SJSA1 (cell line): ENCODE data around the gene PRR11. TPM values are rescaled to one million over a fixed set of nuclear protein-coding genes. Genes with fewer than 3 reads are reported as not detected.
"Not testable (repeated sequence)": the region's sequence is repeated elsewhere in the genome, so short reads cannot be mapped to it uniquely, and the experiment has no call there.

Experiments
- DNase-seq, 2 experiments: peaks; one replicate each; pipeline ENCODE4 v3.0.0-alpha.2; 2015 to 2020; ENCODE audit warnings: low spot score in 2 of 2, low read depth in 1 of 2
- H3K27ac ChIP-seq: fragments of 250-450 bp; sonication (Bioruptor Pico); 2 replicates; pipeline ENCODE4 v1.5.1; 2020; ENCODE audit warnings: mild to moderate bottlenecking, moderate library complexity
- H3K27me3 ChIP-seq: fragments of 250-450 bp; sonication (Bioruptor Pico); replicated peaks from 2 replicates; pipeline ENCODE4 v1.5.1; 2020; ENCODE audit warnings: mild to moderate bottlenecking, moderate library complexity
- H3K36me3 ChIP-seq: fragments of 250-450 bp; sonication (Bioruptor Pico); 2 replicates; pipeline ENCODE4 v1.5.1; 2020; ENCODE audit warnings: mild to moderate bottlenecking
- H3K4me1 ChIP-seq: fragments of 250-450 bp; sonication (Bioruptor Pico); replicated peaks from 2 replicates; pipeline ENCODE4 v1.6.1; 2021; ENCODE audit warnings: mild to moderate bottlenecking
- H3K4me3 ChIP-seq: fragments of 250-450 bp; sonication (Bioruptor Pico); 2 replicates; pipeline ENCODE4 v1.5.1; 2020; ENCODE audit warnings: mild to moderate bottlenecking
- H3K9me3 ChIP-seq: fragments of 250-450 bp; sonication (Bioruptor Pico); replicated peaks from 2 replicates; pipeline ENCODE4 v1.5.1; 2020; ENCODE audit warnings: mild to moderate bottlenecking
- total RNA-seq: library from RNA; depleted of rRNA; stranded (reverse); fragments of >200 nt; shearing (Covaris generic); gene quantifications from 2 replicates; pipeline ENCODE4 v1.2.3, GENCODE V29; 2014; rRNA removed

The PRR11 gene
- total RNA-seq, 1 experiment from 2014 or later, result 51.2 TPM

DNA sequence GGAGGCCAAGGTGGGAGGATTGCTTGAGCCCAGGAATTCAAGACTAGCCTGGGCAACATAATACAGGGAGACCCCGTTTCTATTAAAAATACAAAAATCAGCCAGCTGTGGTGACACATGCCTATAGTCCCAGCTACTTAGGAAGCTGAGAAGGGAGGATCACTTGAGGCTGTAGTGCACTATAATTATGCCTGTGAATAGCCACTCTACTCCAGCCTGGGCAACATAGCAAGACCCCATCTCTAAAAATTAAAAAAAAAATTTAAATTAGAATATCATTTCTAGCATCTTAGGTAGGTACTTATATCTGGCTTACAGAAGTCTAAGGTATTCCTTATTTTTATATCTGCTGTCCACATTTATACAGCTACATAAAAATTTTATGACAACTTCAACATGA is 46.8 kb downstream of the PRR11 start:
- Histone ChIP-seq H3K9me3 (no peaks in the 10 kb centered on the region), H3K36me3 (peaks cover 67% of the 10 kb centered on the region), H3K4me1 (no peaks in the 10 kb centered on the region), H3K4me3 (no peak overlapping the region), H3K27ac (no peak overlapping the region), H3K27me3 (no peaks in the 10 kb centered on the region)
- DNase-seq, result no peak

DNA sequence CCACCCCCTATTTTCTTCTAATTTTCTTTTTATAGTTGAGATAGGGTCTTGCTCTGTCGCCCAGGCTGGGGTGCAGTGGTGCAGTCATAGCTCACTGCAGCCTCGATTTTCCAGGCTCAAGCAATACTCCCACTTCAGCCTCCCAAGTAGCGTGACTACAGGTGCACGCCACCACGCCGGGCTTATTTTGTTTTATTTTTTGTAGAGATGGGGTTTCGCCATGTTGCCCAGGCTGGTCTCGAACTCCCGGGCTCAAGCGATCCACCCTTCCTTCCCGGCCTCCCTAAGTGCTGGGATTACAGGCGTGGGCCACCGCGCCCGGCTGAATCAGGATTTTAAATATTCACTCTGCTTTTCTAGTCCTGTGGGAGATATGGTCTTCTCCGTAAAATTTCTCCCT is 63.8 kb downstream of the PRR11 start:
- peaks cover 7% of the 10 kb centered on the region for H3K36me3 ChIP-seq
- H3K27ac ChIP-seq, result no peak overlapping the region
- no peak for DNase-seq
- H3K9me3 ChIP-seq, result no peaks in the 10 kb centered on the region
- peaks cover 10% of the 10 kb centered on the region for H3K4me1 ChIP-seq
- H3K4me3 ChIP-seq, result no peak overlapping the region
- no peaks in the 10 kb centered on the region; the same call in 1 of the 2 replicates for H3K27me3 ChIP-seq

DNA sequence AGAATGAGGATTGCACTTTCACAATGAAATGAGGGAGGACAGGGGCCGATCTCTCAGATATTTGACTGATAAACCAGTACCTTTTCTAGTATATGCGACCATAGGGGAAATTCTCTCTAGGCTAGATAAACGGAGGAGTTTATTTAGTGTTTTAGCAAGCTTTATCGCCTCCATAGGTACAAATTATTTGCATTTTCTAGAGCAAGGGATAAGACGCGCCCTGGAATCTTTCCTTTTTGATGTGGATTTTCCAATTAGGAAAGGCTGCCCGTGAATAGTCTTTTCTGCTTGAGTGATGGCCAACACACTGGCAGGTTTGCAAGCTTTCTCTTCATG is 64.4 kb downstream of the PRR11 start:
- Histone ChIP-seq H3K27ac (no peak overlapping the region), H3K9me3 (no peaks in the 10 kb centered on the region), H3K4me3 (peak overlapping the region; percentile 42), H3K36me3 (peaks cover under 1% of the 10 kb centered on the region), H3K4me1 (peaks cover 10% of the 10 kb centered on the region), H3K27me3 (no peaks in the 10 kb centered on the region; the same call in 1 of the 2 replicates)
- DNase-seq, result no peak

DNA sequence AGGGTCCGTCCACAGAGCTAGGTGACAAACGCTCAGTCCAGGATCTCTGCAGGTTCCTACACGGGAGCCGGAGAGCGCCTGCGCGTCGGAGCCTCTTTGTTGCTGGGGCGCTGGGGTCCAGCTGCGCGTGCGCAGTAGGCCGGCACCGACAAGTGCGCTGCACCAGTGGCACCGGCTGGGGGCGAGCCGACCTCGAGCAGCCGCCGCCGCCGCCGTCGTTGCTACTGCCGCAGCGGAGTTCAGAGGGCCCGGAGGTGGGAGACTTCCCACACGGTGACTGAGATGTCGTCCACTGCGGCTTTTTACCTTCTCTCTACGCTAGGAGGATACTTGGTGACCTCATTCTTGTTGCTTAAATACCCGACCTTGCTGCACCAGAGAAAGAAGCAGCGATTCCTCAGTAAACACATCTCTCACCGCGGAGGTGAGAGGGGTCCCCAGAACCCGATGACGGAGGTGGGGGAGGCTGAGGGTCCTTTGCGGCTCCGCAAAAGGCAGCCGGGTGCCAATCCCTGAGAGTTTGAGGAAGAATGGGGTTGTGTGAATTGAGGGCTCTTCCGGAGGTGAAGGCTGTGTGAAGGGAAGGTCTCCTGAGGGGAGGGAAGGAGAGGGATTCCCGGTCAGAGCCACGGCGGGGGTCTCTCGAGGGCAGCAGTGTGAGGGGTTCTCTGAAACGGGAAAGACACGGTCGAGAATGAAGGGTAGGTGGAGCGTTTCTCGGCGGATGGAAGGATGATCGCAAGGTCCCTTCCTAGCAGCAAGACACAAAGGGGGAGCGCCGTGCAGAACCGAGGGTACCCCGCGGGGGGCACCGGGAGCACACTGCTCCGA is 65.0 kb downstream of the PRR11 start, which contains the start of gene GDPD1:
Gene GDPD1, plus strand, starts transcription at position 184 of the 831 bp plus-strand sequence. Its CDS starts 99 bp downstream, at position 283.
- Histone ChIP-seq H3K9me3 (no peaks in the 10 kb centered on the region), H3K27ac (no peak within 1 kb of the TSS), H3K36me3 (no peaks in the 10 kb centered on the region; the same call in 1 of the 2 replicates), H3K4me3 (peak within 1 kb of the TSS; percentile 42), H3K4me1 (peaks cover 10% of the 10 kb centered on the region), H3K27me3 (no peaks in the 10 kb centered on the region; the same call in 1 of the 2 replicates)
- DNase-seq, result peak; percentile 85 to 97

DNA sequence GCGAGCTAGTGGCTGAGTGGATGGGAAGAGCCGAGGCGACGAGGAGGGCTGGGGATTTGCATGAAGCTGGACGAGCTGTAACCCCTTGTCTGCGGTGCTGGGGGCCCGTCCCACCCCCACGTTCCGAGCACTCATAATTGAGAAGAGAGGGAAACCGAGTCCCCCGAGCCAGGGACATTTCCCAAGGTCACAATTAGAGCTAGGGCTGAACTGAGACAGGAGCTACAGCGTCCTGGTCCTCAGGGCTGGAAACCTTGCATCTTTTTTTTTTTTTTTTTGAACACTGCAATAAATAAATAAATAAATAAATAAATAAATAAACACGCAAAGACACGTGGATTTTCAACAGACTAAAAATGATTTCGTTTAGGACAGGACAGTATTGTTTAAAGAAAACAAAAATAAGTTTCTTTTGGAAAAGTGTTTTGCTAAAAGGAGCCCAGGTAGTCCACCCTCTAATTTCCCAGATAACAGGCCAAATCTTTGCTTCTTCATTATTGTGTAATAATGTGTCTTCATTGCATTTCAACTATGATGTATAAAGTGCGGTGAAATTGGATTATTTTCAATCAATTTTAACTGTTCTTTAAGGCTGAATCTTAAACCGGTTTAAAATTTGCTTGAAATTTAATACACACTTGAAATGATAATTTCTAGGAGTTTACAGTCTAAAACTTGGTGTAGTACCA is 65.8 kb downstream of the PRR11 start:
- DNase-seq, result no peak
- H3K27ac ChIP-seq, result no peak overlapping the region
- H3K9me3 ChIP-seq, result no peaks in the 10 kb centered on the region
- H3K27me3 ChIP-seq, result no peaks in the 10 kb centered on the region; the same call in 1 of the 2 replicates
- peak overlapping the region; percentile 42 for H3K4me3 ChIP-seq
- no peaks in the 10 kb centered on the region for H3K36me3 ChIP-seq
- H3K4me1 ChIP-seq, result peaks cover 10% of the 10 kb centered on the region

DNA sequence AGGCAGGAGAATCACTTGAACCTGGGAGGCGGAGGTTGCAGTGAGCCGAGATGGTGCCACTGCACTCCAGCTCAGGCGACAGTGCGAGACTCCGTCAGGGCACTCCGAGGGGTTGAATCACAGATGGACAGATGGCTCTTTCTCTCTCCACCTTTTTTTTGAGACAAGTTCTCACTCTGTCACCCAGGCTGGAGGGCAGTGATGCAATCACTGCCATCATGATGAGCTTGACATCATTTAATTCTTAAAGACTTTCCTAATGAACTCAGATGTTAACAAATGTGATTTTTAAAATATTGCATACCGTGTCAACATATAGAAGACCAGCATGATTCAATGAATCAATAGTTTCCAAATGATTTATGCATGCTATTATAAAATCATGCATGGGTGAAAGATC is 68.3 kb downstream of the PRR11 start:
- peaks cover 10% of the 10 kb centered on the region for H3K4me1 ChIP-seq
- no peaks in the 10 kb centered on the region; the same call in 1 of the 2 replicates for H3K27me3 ChIP-seq
- H3K4me3 ChIP-seq, result no peak overlapping the region
- no peak for DNase-seq
- H3K36me3 ChIP-seq, result no peaks in the 10 kb centered on the region
- no peak overlapping the region for H3K27ac ChIP-seq
- H3K9me3 ChIP-seq, result no peaks in the 10 kb centered on the region

DNA sequence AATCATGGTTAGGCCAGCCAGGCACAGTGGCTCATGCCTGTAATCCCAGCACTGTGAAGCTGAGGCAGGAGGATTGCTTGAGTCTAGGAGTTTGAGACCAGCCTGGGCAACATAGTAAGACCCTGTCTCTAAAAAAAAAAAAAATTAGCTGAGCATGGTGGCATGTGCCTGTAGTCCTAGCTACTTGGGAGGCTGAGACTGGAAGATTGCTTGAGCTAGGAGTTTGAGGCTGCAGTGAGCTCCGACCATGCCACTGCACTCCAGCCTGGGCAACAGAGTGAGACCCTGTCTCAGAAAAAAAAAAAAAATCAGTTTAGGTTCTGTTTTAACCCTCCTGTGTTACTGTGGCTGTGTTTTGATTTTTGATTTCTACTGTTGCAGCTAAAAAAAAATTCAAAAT is 73.0 kb downstream of the PRR11 start:
- H3K27ac ChIP-seq, DNase-seq, H3K4me3 ChIP-seq, H3K9me3 ChIP-seq, H3K4me1 ChIP-seq, H3K27me3 ChIP-seq, H3K36me3 ChIP-seq: not testable (repeated sequence)

DNA sequence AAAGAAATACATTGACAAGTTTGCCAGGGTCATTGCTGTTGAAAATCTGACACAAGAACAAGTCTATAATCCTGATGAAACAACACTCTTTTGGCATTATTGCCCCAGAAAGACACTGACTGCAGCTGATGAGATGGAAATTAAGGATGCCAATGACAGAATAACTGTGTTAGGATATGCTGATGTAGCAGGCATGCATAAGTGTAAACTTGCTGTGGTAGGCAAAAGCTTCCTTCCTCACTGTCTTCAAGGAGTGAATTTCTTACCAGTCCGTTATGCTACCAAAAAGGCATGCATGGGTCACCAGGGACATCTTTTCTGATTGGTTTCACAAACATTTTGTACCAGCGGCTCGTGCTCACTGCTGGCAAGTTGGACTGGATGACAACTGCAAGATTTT is 75.2 kb downstream of the PRR11 start:
- DNase-seq, result no peak
- H3K4me3 ChIP-seq, result no peak overlapping the region
- no peaks in the 10 kb centered on the region for H3K27me3 ChIP-seq
- no peaks in the 10 kb centered on the region for H3K4me1 ChIP-seq
- no peaks in the 10 kb centered on the region for H3K9me3 ChIP-seq
- H3K27ac ChIP-seq, result no peak overlapping the region
- H3K36me3 ChIP-seq, result no peaks in the 10 kb centered on the region

DNA sequence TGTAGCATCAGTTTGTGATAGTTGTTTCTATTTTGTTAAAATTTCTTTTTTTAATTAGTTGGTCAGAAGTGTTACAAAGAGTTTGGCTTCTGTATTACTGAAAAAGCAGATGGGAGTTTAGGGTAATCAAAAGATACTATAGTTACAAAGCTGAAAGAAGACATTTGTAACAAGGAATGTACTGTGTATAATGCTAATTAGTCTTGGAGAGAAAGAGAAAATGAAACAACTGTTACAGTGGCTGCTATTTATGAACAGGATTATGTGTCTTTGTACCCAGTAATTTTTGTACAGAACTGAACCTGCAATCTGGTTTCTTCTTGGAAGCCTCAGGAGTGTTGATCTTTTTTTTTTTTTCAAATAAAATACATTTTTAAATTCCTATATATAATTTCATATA is 79.1 kb downstream of the PRR11 start:
- no peak overlapping the region for H3K27ac ChIP-seq
- no peaks in the 10 kb centered on the region for H3K36me3 ChIP-seq
- DNase-seq, result no peak
- no peaks in the 10 kb centered on the region for H3K4me1 ChIP-seq
- H3K9me3 ChIP-seq, result no peaks in the 10 kb centered on the region
- H3K4me3 ChIP-seq, result no peak overlapping the region
- H3K27me3 ChIP-seq, result no peaks in the 10 kb centered on the region

DNA sequence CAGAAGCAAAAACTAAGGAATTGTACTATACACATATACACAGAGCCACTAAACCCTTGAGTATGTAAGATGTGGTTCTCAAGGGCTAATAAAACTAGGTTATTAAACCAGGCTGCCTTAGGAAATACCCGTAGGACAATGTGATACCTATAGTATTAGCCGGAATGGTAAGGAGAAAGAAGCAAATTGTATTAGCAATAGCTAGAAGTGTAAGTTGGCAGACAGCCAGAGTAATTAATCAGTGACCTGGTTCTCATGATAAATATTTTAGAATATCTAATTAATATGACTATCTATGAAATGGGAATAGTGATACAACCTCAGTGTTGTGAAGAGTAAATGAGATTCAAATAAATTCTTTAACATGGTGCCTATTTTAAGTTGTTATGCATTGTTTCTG is 83.4 kb downstream of the PRR11 start:
- Histone ChIP-seq H3K36me3 (no peaks in the 10 kb centered on the region), H3K4me3 (no peak overlapping the region), H3K4me1 (no peaks in the 10 kb centered on the region), H3K9me3 (no peaks in the 10 kb centered on the region), H3K27ac (no peak overlapping the region), H3K27me3 (no peaks in the 10 kb centered on the region)
- DNase-seq, result no peak

DNA sequence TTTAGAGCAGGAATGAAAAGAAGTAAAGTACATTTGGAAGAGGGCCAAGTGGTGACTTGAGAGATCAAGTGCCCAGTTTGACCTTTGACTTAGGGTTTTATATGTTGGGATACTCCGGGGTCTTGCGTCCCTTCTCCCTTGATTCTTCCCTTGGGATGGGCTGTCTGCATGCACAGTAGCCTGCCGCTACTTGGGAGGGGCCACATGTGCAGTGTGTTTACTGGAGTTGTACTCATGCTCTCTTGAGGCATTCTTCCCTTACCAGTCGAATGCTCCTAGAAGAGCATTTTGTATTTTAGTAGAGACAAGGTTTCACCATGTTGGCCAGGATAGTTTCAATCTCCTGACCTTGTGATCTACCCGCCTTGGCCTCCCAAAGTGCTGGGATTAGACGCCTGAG is 88.5 kb downstream of the PRR11 start:
- Histone ChIP-seq H3K4me3 (no peak overlapping the region), H3K27me3 (no peaks in the 10 kb centered on the region), H3K27ac (no peak overlapping the region), H3K36me3 (no peaks in the 10 kb centered on the region), H3K4me1 (no peaks in the 10 kb centered on the region), H3K9me3 (no peaks in the 10 kb centered on the region)
- DNase-seq, result no peak

Other genes with a start within 250 kb of the PRR11 start
- gene TRIM37, start 48.9 kb upstream of the PRR11 start, total RNA-seq, result 68.1 and 87.2 TPM in 2 replicates
- 332 and 622 TPM in 2 replicates for gene SKA2, start 560 bp upstream of the PRR11 start, total RNA-seq
- gene SMG8, start 54.3 kb downstream of the PRR11 start, total RNA-seq, result 19.8 and 34.5 TPM in 2 replicates
- 0.78 and 1.2 TPM in 2 replicates for gene GDPD1, start 64.8 kb downstream of the PRR11 start, total RNA-seq
- 4.2 and 4.4 TPM in 2 replicates for gene YPEL2, start 175.9 kb downstream of the PRR11 start, total RNA-seq